GM19397 (cell line): Measurements from ENCODE around the gene ZFAND4.
A peak's percentile ranks its signal among the peaks of the same experiment; 100 is the strongest.
"Not testable (repeated sequence)": the region's sequence is repeated elsewhere in the genome, so short reads cannot be mapped to it uniquely, and the experiment has no call there.

Experiments
- ATAC-seq: cut with Tn5 transposase; IDR thresholded peaks from one replicate; pipeline ENCODE4 v1.9.1; 2021; ENCODE audit warnings: mild to moderate bottlenecking, moderate library complexity; ENCODE audit not compliant: unreplicated experiment

Gene ZFAND4

GRCh38 chr10:45644527-45644926, 28.0 kb downstream of the ZFAND4 start:
- ATAC-seq: no peak

DNA sequence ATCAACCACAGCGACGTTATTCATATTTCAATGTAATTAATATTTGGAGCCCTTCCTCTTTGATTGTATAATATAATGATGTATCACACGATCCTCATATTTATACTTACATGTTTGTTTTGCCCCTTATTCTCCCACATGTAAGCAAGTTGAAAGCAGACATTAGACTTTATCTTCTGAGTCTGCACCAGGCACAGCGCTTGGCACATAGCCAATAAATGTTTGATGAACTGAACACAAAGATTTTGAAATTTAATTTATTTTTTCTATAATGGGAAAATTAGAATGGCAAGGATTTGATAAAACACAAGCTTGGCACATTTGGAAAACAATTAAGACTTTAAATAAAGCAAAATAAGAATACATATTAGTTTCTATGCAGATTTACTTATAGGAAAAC, 31.6 kb downstream of the ZFAND4 start:
- ATAC-seq: no peak

GRCh38 chr10:45640049-45640448, 32.5 kb downstream of the ZFAND4 start:
- no peak for ATAC-seq

DNA sequence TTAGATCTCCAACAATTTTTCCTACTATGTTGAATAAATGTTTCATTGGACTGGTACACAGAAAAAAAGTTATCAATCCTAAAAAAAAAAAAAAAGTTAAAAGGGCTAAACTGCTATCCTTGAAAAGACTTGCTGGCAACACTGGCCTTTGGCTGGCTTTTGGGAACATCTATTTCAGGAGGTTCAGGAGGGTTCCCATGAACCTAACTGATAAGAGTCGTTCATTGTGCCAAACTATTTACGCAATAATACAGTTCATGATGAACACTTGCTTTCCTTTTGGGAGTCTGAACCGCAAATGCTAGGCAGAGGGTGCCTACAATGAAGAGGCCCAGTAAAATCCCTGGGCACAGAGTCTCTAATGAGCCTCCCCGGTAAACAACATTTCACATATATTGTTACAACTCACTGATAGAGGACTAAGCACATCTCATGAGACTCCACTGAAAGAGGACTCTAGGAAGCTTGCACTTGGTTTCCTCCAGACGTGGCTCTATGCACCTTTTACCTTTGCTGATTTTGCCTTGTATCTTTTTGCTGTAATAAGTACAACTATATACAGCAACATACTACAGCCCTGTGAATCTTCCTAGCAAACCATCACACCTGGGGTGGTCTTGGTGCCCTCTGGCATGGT, 45.0 kb downstream of the ZFAND4 start:
- ATAC-seq: no peak

DNA sequence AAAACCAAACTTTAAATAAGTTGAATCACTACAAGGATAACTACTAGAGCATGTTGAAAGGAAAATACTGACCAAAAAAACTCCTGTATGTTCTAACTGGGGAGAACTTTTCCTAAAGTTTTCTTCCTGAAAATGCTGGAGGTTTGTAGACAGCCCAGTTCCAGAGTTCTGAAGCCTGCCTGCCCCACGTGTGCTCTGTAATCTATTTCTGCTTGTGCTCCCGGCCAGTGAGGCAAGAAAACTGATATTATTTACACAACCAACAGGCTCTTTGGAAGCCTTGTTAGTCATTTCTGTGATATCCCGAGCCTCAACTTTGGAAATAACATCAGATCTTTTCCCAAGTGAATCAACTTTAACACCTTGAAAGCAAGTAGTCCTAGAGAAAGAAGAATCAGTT, 46.7 kb downstream of the ZFAND4 start:
- no peak for ATAC-seq

GRCh38 chr10:45624724-45625123, 47.8 kb downstream of the ZFAND4 start:
- ATAC-seq: no peak

GRCh38 chr10:45614869-45615268, 57.7 kb downstream of the ZFAND4 start:
- no peak for ATAC-seq

- no peak for ATAC-seq
These were observed 59.8 kb downstream of the ZFAND4 start for GRCh38 chr10:45612741-45613140.

DNA sequence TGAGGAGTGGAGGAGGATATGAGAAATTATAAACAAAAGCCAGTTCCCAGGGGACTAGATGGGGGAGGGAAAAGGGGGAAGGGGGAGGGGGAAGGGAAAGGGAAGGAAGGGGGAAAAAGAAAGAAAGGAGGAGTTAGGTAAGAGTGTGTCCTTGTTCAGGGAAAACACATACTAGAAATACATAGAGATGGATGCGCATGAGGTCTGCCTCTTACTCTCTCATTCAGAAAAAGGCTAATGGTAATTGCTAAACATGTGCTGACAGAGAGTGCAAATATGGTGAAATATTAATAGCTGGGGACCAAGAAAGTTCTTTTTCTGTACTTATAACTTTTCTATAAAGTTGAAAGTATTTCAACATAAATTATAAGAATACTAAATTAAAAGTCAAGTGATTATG, 64.5 kb downstream of the ZFAND4 start:
- no peak for ATAC-seq

GRCh38 chr10:45607276-45607675, 65.3 kb downstream of the ZFAND4 start:
- no peak for ATAC-seq

GRCh38 chr10:45602836-45603235, 69.7 kb downstream of the ZFAND4 start:
- no peak for ATAC-seq

DNA sequence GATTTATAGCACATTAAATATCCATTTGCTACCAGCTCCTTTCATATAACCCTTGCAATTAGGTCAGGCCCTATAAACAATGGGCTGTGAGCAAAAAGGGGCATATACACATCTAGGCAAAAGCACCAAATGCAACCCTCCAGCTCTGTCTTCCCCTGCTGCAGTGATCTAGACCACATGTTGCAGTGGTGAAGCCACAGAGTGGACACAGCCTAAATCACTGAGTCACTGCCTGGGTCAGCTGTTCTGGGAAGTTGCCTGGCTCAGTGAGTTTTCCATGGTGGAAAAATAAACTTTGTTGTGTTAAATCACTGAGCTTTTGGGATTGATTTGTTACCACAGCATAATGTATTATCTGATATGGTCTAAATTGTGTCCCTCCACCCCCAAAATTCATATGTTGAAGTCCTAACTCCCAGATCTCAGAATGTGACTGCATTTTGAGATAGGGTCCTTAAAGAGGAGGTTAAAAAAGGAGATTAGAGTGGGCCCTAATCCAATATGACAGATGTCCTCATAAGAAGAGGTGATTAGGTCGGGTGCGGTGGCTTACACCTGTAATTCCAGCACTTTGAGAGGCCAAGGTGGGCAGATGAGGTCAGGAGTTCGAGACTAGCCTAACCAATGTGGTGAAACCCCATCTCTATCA, 70.4 kb downstream of the ZFAND4 start:
- ATAC-seq: no peak

DNA sequence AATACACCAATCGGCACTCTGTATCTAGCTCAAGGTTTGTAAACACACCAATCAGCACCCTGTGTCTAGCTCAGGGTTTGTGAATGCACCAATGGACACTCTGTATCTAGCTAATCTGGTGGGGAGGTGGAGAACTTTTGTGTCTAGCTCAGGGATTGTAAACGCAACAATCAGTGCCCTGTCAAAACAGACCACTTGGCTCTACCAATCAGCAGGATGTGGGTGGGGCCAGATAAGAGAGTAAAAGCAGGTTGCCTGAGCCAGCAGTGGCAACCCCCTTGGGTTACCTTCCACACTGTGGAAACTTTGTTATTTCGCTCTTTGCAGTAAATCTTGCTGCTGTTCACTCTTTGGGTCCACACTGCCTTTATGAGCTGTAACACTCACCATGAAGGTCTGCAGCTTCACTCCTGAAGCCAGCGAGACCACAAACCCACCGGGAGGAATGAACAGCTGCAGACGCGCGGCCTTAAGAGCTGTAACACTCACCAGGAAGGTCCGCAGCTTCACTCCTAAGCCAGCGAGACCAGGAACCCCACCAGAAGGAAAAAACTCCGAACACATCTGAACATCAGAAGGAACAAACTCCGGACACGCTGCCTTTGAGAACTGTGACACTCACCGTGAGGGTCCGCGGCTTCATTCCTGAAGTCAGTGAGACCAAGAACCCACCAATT, 71.2 kb downstream of the ZFAND4 start:
- ATAC-seq: not testable (repeated sequence)

DNA sequence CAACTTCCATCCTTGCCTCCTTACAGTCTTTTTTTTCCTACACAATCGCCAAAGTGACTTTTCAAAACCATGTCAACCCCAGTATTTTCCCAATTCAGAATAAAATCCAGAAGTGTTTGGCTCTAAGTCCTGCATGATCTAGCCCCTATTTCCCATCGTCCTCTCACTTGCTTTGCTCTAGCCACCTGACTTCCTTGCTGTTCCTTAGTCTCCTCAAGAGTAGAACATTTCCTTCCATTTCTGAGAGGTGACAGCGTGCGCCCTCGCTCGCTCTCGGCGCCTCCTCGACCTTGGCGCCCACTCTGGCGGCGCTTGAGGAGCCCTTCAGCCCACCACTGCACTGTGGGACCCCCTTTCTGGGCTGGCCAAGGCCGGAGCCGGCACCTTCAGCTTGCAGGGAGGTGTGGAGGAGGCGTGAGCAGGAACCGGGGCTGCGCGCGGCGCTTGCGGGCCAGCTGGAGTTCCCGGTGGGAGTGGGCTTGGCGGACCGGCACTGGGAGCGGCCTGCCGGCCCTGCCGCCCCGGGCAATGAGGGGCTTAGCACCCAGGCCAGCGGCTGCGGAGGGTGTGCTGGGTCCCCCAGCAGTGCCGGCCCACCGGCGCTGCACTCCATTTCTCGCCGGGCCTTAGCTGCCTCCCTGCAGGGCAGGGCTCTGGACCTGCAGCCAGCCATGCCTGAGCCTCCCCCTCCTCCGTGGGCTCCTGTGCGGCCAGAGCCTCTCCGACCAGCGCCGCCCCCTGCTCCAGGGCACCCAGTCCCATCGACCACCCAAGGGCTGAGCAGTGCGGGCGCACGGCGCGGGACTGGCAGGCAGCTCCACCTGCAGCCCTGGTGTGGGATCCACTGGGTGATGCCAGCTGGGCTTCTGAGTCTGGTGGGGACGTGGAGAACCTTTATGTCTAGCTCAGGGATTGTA, 72.0 kb downstream of the ZFAND4 start:
- not testable (repeated sequence) for ATAC-seq

- no peak for ATAC-seq
These were observed 72.9 kb downstream of the ZFAND4 start for GRCh38 chr10:45599646-45600045.

- no peak for ATAC-seq
These were observed 73.5 kb downstream of the ZFAND4 start for GRCh38 chr10:45599021-45599603.

DNA sequence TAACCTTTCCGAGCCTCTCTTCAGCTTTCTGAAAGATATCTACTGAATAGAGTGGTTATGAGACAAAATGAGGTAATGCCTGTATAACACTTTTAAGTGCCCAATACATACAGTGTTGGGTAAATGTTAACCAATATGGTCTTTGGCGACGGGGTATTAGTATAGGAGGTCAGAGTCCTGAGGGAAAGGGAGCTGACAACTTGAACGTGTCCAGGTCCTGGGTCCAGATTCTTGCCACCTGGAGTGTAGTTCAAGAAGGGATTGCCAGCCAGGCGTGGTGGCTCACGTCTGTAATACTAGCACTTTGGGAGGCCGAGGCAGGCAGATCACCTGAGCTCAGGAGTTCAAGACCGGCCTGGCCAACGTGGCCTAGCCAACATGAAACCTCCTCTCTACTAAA, 76.0 kb downstream of the ZFAND4 start:
- ATAC-seq: no peak

- ATAC-seq: peak; percentile 95
These were observed 78.1 kb downstream of the ZFAND4 start for GRCh38 chr10:45594276-45595157.

- ATAC-seq: no peak
These were observed 78.7 kb downstream of the ZFAND4 start for GRCh38 chr10:45593938-45594275.

DNA sequence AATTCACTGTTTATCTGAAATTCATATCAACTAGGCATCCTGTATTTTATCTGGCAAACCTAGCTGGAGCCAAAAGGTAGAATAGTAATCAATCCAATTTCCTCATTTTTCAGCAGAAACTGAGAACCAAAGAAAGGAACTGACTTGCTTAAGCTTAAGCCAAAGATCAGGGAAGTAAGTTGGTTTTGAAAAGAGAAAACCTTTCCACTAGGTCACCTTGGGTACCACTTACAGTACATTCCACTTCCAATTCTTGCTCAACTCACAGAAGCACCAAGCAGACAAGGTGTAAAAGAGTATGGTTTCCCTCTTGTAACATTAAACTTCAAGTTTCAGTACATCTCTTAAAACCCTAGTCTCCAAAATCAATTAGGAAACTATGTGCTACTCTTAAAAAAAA, 79.6 kb downstream of the ZFAND4 start:
- no peak for ATAC-seq
